Small intestine (tissue), 4 donors: Measurements from ENCODE around the gene HSCB. TPM values are rescaled to one million over a fixed set of nuclear protein-coding genes. Genes with fewer than 3 reads are reported as not detected.

Experiments
- polyA plus RNA-seq, 4 donors: library from polyadenylated mRNA; stranded (reverse) in 3 of 4; unstranded in 1 of 4; fragments of 200-250 nt in 3 of 4; fragments of 120-200 nt in 1 of 4; gene quantifications; one replicate each; pipeline versions ENCODE4 v1.2.1 to v1.2.3, GENCODE V29; 2013
- donor health status: healthy with polysubstance abuse.
- donor health status: Bipolar disorder and iron deficiency.
- donor health status: healthy.

The HSCB gene
- polyA plus RNA-seq, 4 donors, result 19.2 to 24.5 (median 20.3) TPM

Other genes with a start within 250 kb of the HSCB start
- gene TTC28, start 62.2 kb upstream of the HSCB start, polyA plus RNA-seq, result 10 to 100 TPM in 1 of 4 donors, 1 to 10 TPM in 2, under 1 TPM in 1; 0.45 to 24.0 (median 3.7) TPM
- gene CHEK2, start 219 bp upstream of the HSCB start, polyA plus RNA-seq, result 10 to 100 TPM in 2 of 4 donors, 1 to 10 TPM in 2; 6.5 to 25.4 (median 15.0) TPM
- gene CCDC117, start 30.7 kb downstream of the HSCB start, polyA plus RNA-seq, result 10 to 100 TPM in 2 of 4 donors, 1 to 10 TPM in 2; 7.8 to 33.4 (median 9.4) TPM
- gene XBP1, start 58.5 kb downstream of the HSCB start, polyA plus RNA-seq, result 100 to 1,000 TPM in 3 of 4 donors, 10 to 100 TPM in 1; 60.2 to 263 (median 173) TPM
- 1 to 10 TPM in 2 of 4 donors, under 1 TPM in 2; 0.22 to 9.1 (median 4.2) TPM for gene ZNRF3, start 141.5 kb downstream of the HSCB start, polyA plus RNA-seq